AG10803 (cell line): Measurements from ENCODE around the gene LTBP1.

Source experiments
- DNase-seq: peaks from one replicate; pipeline ENCODE4 v3.0.0; 2010; ENCODE audit warnings: low read depth
- H3K4me3 ChIP-seq: 2 replicates; pipeline ENCODE4 v1.5.1; 2011; ENCODE audit warnings: mild to moderate bottlenecking, low read length, control low read depth
- CTCF ChIP-seq: conservative IDR thresholded peaks from 2 replicates; pipeline ENCODE4 v1.5.1; 2011; ENCODE audit warnings: mild to moderate bottlenecking, low read length, control low read depth, inconsistent platforms

Gene LTBP1

GRCh38 chr2:33029459-33029858 is 82.7 kb downstream of the LTBP1 start:
- no peak for TF ChIP-seq CTCF
- DNase-seq = no peak
- H3K4me3 ChIP-seq = no peak overlapping the region

- no peak for TF ChIP-seq CTCF
- no peak overlapping the region for H3K4me3 ChIP-seq
- DNase-seq = no peak
Observed at GRCh38 chr2:33029926-33030325, 83.2 kb downstream of the LTBP1 start.

GRCh38 chr2:33030326-33030725 is 83.6 kb downstream of the LTBP1 start:
- DNase-seq = no peak
- no peak overlapping the region for H3K4me3 ChIP-seq
- TF ChIP-seq CTCF = no peak

GRCh38 chr2:33032245-33032644 is 85.5 kb downstream of the LTBP1 start:
- H3K4me3 ChIP-seq = no peak overlapping the region
- no peak for DNase-seq
- TF ChIP-seq CTCF = no peak

- H3K4me3 ChIP-seq = peak overlapping the region; percentile 56
- peak; percentile 67 for DNase-seq
- peak; percentile 72 for TF ChIP-seq CTCF
Observed at GRCh38 chr2:33033606-33034081, 86.9 kb downstream of the LTBP1 start.

GRCh38 chr2:33034784-33035183 is 88.0 kb downstream of the LTBP1 start:
- peak; percentile 67 for TF ChIP-seq CTCF
- H3K4me3 ChIP-seq = peak overlapping the region; percentile 31
- peak; percentile 67 for DNase-seq

GRCh38 chr2:33038230-33038629 is 91.5 kb downstream of the LTBP1 start:
- no peak for TF ChIP-seq CTCF
- no peak overlapping the region for H3K4me3 ChIP-seq
- DNase-seq = no peak
